Thyroid gland (tissue), 4 donors: Measurements from ENCODE around the gene KAT6B. TPM values are rescaled to one million over a fixed set of nuclear protein-coding genes. Genes with fewer than 3 reads are reported as not detected.

ENCODE experiments used
- DNase-seq, 2 donors: peaks; one replicate each; pipeline ENCODE4 v3.0.0-alpha.2; 2019
- H3K27ac ChIP-seq, 3 donors: fragments of 200-600 bp; sonication (generic); 1 replicate in 2 of 3; 2 replicates in 1 of 3; pipeline ENCODE4 v1.5.1; 2016 to 2019; ENCODE audit warnings: mild to moderate bottlenecking in 1 of 3, moderate library complexity in 1 of 3
- H3K27me3 ChIP-seq: fragments of 200-600 bp; sonication (generic); one replicate; pipeline ENCODE4 v1.5.1; 2019
- H3K36me3 ChIP-seq, 2 donors: fragments of 200-600 bp; sonication (generic); one replicate each; pipeline ENCODE4 v1.5.1; 2016 to 2019
- H3K4me1 ChIP-seq, 2 donors: fragments of 200-600 bp; sonication (generic); one replicate each; pipeline ENCODE4 v1.5.1; 2017 to 2019
- H3K4me3 ChIP-seq, 3 donors: fragments of 200-600 bp; sonication (generic); replicated peaks in 1 of 3; 1 replicate in 2 of 3; 2 replicates in 1 of 3; pipeline ENCODE4 v1.5.1; 2016; ENCODE audit warnings: mild to moderate bottlenecking in 1 of 3
- H3K9me3 ChIP-seq: fragments of 200-600 bp; sonication (generic); one replicate; pipeline ENCODE4 v1.5.1; 2017
- POLR2A ChIP-seq, 2 donors: fragments of 450-650 bp; IDR thresholded peaks; one replicate each; pipeline ENCODE4 v1.6.1; 2017; ENCODE audit warnings: antibody characterized with exemption in 2 of 2, mild to moderate bottlenecking in 2 of 2, moderate library complexity in 1 of 2
- WGBS, 2 donors: methylation state at CpG; one replicate each; pipeline ENCODE4 v1.1.5; 2017; 5-methylcytosine and 5-hydroxymethylcytosine counted together
- intact Hi-C: fragments of 100-400 bp; cut with DNase I; formaldehyde crosslinking; loops from one replicate; pipeline ENCODE4 v1.15.1; 2023
- total RNA-seq, 4 donors: library from RNA; depleted of rRNA; stranded (reverse); fragments of >200 nt; gene quantifications; one replicate each; pipeline ENCODE4 v1.2.3, GENCODE V29; 2016
- TF ChIP-seq, protein P1 (sequence below), 6 experiments: fragments of 200-600 bp in 3 of 6; fragments of 450-650 bp in 3 of 6; sonication (generic) in 3 of 6; IDR thresholded peaks; one replicate each; pipeline ENCODE4 v1.5.1; 2016 to 2019; ENCODE audit warnings: antibody characterized with exemption in 6 of 6, mild to moderate bottlenecking in 2 of 6, inconsistent platforms in 1 of 6, moderate library complexity in 1 of 6

Gene KAT6B
- total RNA-seq, 4 donors from 2014 or later, result 56.5 to 115 (median 76.3) TPM

- Histone ChIP-seq H3K4me3 (no peak overlapping the region), H3K36me3 (peaks cover 11 to 17% of the 10 kb centered on the region in 2 donors), H3K27me3 (no peaks in the 10 kb centered on the region), H3K27ac (no peak overlapping the region), H3K9me3 (no peaks in the 10 kb centered on the region), H3K4me1 (no peaks in the 10 kb centered on the region)
- no peak for DNase-seq
- WGBS, 2 donors, result 92 to 94% methylated on average over 15 of the region's 15 CpGs
- TF ChIP-seq POLR2A (IDR thresholded peaks at IDR 0.05), result no peak
- TF ChIP-seq, protein P1, sequence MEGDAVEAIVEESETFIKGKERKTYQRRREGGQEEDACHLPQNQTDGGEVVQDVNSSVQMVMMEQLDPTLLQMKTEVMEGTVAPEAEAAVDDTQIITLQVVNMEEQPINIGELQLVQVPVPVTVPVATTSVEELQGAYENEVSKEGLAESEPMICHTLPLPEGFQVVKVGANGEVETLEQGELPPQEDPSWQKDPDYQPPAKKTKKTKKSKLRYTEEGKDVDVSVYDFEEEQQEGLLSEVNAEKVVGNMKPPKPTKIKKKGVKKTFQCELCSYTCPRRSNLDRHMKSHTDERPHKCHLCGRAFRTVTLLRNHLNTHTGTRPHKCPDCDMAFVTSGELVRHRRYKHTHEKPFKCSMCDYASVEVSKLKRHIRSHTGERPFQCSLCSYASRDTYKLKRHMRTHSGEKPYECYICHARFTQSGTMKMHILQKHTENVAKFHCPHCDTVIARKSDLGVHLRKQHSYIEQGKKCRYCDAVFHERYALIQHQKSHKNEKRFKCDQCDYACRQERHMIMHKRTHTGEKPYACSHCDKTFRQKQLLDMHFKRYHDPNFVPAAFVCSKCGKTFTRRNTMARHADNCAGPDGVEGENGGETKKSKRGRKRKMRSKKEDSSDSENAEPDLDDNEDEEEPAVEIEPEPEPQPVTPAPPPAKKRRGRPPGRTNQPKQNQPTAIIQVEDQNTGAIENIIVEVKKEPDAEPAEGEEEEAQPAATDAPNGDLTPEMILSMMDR (IDR thresholded peaks at IDR 0.05), result no peak
- intact Hi-C loops, result no loop called here
These were observed 207.2 kb downstream of the KAT6B start for GRCh38 chr10:75033399-75034130.

GRCh38 chr10:75034131-75034512 lies 207.7 kb downstream of the KAT6B start:
- H3K36me3 ChIP-seq, result peaks cover 11 to 16% of the 10 kb centered on the region in 2 donors
- H3K27ac ChIP-seq, result no peak overlapping the region
- no peaks in the 10 kb centered on the region for H3K9me3 ChIP-seq
- H3K4me3 ChIP-seq, result no peak overlapping the region
- H3K4me1 ChIP-seq, result no peaks in the 10 kb centered on the region
- 86 to 90% methylated on average over 5 of the region's 5 CpGs for WGBS, 2 donors
- H3K27me3 ChIP-seq, result no peaks in the 10 kb centered on the region
- no peak for DNase-seq
- intact Hi-C loops, result no loop called here
- TF ChIP-seq POLR2A (IDR thresholded peaks at IDR 0.05), result no peak
- TF ChIP-seq, protein P1 (IDR thresholded peaks at IDR 0.05), result no peak

- no peak overlapping the region for H3K27ac ChIP-seq
- no peaks in the 10 kb centered on the region for H3K27me3 ChIP-seq
- no peak for DNase-seq
- intact Hi-C loops, result no loop called here
- no peak overlapping the region for H3K4me3 ChIP-seq
- 69 to 80% methylated on average over 14 of the region's 14 CpGs for WGBS, 2 donors
- H3K36me3 ChIP-seq, result peaks cover 9% of the 10 kb centered on the region in 2 donors
- TF ChIP-seq, protein P1 (IDR thresholded peaks at IDR 0.05), result no peak
- no peak for TF ChIP-seq POLR2A (IDR thresholded peaks at IDR 0.05)
- H3K4me1 ChIP-seq, result no peaks in the 10 kb centered on the region
- no peaks in the 10 kb centered on the region for H3K9me3 ChIP-seq
These were observed 208.4 kb downstream of the KAT6B start for GRCh38 chr10:75034714-75035258.

DNA sequence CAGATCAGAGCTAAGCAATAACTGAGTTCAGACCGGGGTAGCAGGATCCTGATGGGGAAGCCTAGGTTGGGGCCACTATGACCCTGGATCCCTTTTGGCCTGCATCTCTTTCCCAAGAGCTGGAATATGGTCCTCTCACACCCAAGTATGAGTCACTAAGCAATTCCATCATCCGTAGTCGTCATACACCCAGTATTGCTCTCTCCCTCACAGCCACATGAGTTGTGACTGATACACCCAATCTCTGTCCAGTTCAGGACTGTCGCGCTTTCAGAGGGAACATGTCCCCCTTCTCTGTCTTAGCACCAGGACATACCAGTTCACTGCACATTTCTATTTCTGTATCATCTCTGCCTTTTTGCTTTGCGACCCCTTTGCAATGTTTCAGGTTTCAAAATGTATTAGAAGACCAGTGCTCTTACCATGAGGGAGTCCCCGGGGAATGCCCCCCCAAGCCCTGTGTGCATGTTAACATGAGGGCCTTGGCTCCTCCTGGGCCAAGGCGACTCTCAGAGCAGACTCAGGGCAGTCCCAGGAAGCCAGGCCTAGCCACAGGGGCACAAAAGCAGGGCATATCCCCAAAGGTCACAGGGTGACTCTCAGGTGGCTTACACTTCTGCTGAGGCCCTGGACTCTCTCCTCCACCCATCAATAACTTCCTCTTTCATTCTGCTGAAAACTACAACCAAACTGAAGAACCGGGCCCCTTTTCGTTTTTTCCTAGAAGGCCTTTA lies 209.7 kb downstream of the KAT6B start:
- Histone ChIP-seq H3K4me3 (no peak overlapping the region), H3K27me3 (no peaks in the 10 kb centered on the region), H3K36me3 (no peaks in the 10 kb centered on the region), H3K9me3 (no peaks in the 10 kb centered on the region), H3K27ac (no peak overlapping the region), H3K4me1 (no peaks in the 10 kb centered on the region)
- TF ChIP-seq, protein P1 (IDR thresholded peaks at IDR 0.05), result no peak
- no peak for TF ChIP-seq POLR2A (IDR thresholded peaks at IDR 0.05)
- intact Hi-C loops, result no loop called here
- no peak for DNase-seq
- WGBS, 2 donors, result 90 to 93% methylated on average over 10 of the region's 10 CpGs
